Measurements from ENCODE around the gene LRRC32. TPM values are rescaled to one million over a fixed set of nuclear protein-coding genes. Genes with fewer than 3 reads are reported as not detected.
A peak's percentile ranks its signal among the peaks of the same experiment; 100 is the strongest.

LRRC32 gene, protein sequence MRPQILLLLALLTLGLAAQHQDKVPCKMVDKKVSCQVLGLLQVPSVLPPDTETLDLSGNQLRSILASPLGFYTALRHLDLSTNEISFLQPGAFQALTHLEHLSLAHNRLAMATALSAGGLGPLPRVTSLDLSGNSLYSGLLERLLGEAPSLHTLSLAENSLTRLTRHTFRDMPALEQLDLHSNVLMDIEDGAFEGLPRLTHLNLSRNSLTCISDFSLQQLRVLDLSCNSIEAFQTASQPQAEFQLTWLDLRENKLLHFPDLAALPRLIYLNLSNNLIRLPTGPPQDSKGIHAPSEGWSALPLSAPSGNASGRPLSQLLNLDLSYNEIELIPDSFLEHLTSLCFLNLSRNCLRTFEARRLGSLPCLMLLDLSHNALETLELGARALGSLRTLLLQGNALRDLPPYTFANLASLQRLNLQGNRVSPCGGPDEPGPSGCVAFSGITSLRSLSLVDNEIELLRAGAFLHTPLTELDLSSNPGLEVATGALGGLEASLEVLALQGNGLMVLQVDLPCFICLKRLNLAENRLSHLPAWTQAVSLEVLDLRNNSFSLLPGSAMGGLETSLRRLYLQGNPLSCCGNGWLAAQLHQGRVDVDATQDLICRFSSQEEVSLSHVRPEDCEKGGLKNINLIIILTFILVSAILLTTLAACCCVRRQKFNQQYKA
- not detected for polyA plus RNA-seq (2012; ENCODE audit: insufficient read depth, insufficient read length)

DNA sequence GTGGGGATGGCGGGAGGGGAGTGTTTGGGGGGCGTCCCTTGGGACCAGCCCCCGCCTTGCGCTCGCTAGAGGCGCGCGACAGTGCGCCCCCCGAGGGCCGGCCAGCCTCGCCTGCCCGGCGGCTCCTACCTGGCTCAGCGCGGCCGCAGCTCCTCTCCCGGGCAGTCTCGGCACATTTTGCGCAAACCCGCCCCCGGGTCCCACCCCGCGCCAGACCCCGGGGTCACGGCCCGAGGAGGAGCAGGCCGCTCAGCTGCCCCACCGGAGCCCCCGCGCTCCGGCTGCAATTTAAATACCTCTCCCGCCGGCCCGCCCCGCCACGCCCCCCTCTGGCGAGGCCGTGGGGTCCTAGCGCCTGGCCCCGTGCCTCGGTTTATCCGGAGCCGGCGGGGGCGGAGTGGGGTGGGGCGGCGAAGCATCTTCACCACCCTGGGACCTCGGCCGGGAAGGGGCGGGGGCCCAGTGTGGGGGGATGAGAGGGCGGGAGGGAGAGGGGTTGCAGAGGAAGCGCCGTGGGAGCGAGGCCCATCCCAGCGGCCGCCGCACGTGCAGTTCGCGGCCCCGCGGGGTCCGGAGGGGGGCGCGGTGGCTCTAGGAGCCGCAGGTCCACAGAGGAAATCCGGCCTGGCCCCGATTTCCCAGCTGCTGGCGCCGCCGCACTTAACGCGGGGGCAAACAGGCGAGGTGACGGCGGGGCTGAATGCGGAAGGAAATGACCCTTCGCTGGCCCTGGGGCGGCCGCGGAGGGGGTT lies at the start of gene LRRC32:
LRRC32 (minus strand) TSS at position 263 of the 752 bp plus-strand sequence. CDS start 4,793 bp downstream, outside the sequence.
- DNase-seq (ENCODE audit: low read depth, low spot score), result no peak
- peak within 1 kb of the TSS; percentile 5; the same call in 1 of the 2 replicates for H3K4me3 ChIP-seq (ENCODE audit: low read length)

DNA sequence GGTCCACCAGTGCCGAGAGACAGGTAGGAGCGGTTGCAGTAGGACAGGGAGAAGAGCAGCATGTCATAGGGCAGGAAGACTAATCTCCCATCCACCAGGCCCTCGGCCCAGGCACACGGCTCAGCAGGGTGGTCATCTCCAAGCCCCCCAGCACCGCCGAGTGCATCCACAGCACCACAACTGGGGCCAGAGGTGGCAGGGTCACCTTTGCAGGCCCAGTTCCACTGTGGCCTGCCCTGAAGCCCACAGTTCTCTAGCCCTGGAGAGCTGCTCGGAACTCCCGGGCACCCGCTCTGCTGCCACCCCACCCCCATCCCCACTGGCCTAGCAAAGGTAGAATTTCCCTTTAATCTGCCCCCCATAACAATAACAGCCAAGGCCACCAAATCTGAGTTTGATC lies 49.1 kb upstream of the LRRC32 start:
- DNase-seq (ENCODE audit: low read depth, low spot score), result no peak
- H3K4me3 ChIP-seq (ENCODE audit: low read length), result no peak overlapping the region

DNA sequence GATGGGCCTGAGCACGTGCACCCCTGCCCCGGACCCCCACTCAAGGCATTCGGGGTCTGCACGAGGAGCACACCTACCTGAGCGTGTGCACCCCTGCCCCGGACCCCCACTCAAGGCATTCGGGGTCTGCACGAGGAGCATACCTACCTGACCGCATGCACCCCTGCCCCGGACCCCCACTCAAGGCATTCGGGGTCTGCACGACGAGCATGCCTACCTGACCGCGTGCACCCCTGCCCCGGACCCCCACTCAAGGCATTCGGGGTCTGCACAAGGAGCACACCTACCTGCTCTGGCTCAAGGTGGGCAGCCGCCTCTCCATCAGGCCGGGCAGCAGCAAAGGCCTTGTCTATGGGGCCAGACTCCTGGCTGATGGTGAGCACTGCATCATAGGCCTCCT lies 48.7 kb upstream of the LRRC32 start:
- DNase-seq (ENCODE audit: low read depth, low spot score), result no peak
- H3K4me3 ChIP-seq (ENCODE audit: low read length), result no peak overlapping the region

DNA sequence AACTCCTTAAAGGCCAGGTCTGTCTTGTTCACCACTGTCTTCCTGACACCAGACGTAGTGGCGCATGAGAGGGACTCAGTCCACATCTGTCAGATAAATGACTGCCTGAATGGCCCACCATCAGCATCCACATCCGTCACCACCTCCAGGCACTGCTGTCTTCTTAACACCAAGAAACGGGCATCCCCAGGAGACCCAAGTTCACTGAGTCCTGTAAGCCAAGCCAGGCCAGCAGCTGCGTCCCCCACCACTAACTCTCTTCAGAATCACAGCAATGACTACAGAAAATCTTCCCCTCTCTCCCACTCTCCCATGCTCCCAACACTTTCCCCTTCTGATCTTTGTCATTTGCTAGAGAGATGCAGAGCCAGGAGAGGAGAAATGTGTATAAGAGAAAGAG lies 47.3 kb upstream of the LRRC32 start:
- H3K4me3 ChIP-seq (ENCODE audit: low read length), result no peak overlapping the region
- no peak for DNase-seq (ENCODE audit: low read depth, low spot score)

DNA sequence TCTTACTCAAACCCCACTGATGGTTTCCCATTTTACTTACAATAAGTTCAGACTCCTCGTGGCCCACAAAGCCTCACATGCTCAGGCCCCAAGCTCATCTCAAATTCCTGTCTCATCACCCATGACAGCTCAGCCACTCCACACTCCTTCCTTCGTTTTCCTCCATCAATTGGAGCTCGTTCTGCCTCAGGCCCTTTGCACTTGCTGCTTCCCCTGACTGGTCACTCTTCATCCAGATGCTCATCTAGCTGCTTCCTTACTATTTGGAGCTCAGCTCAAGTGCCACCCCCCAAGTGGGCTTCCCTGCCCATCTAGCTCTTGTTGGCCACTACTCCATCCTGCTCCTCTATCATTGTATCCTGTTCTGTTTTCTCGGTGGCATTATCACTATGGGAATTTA lies 46.8 kb upstream of the LRRC32 start:
- H3K4me3 ChIP-seq (ENCODE audit: low read length), result no peak overlapping the region
- no peak for DNase-seq (ENCODE audit: low read depth, low spot score)

DNA sequence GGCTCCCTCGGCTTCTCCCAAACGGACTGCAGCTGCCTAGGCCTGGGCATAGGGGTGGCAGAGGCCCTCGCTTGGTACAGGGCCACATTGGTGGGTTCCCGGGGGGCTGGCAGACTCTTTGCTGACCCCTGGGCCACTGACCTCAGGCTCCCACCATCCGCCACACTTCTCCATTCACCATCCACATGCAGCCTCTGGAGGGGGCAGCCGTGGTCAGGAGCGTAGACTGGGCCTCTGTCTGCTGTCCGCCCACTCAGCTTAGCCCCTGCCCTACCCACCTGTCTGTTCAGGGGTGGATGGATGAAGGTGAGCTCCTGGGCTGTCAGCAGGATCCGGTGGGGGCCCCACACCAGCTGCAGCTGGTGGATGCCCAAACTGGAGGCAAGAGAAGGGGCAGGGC lies 45.7 kb upstream of the LRRC32 start:
- DNase-seq (ENCODE audit: low read depth, low spot score), result no peak
- no peak overlapping the region for H3K4me3 ChIP-seq (ENCODE audit: low read length)

DNA sequence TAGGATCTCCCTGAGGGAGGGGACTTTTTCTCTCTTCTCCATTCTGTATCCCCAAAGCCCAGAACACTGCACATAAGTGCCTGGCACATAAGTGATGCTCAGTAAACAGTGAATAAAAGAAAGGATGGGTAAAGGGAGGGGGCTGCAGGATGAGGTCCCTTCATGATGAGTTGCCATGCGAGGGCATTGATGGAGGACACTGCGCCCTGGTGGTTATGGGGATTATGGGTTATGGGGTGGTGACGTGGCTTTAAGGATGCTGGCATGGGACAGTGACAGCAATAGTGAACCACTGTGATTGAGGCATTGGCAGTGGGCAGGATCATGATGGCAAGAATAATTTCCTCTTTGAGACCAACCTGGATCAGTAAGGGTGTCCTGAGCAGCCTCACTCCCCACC lies 43.9 kb upstream of the LRRC32 start:
- no peak overlapping the region for H3K4me3 ChIP-seq (ENCODE audit: low read length)
- no peak for DNase-seq (ENCODE audit: low read depth, low spot score)

DNA sequence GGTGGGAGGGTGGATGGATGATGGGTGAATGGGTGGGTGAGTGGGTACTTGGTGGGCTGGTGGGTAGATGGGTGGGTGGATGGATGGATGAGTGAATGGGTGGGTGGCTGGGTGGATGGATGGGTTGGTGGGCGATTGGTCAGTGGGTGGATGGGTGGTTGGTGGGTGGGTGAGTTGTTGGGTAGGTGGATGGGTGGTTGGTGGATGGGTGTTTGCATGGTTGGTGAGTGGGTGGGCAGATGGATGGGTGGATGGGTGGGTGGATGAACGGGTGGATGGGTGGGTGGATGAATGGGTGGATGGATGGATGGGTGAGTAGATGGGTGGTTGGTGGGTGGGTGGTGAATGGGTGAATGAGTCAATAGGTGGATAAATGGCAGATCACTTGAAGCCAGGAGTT lies 43.0 kb upstream of the LRRC32 start:
- no peak overlapping the region for H3K4me3 ChIP-seq (ENCODE audit: low read length)
- DNase-seq (ENCODE audit: low read depth, low spot score), result no peak

DNA sequence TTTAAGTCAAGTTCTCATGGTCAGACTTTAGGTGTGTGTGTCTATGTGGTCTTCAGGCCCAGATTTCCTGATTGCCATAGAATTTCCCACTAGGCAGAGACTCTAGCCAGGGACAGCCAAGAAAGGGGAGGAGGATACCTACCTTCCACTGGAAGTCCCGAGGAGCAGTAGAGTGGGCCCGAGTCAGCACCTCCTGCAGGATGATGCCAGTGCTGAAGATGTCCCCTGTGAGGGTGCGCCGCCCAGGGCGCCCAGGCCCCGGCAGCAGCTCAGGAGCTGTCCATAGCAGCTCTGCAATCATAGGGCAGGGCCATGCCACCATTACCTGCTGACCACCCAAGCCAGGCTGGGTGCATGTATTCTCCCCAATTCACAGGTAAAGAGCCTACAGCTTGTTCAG lies 41.6 kb upstream of the LRRC32 start:
- DNase-seq (ENCODE audit: low read depth, low spot score), result no peak
- H3K4me3 ChIP-seq (ENCODE audit: low read length), result no peak overlapping the region

DNA sequence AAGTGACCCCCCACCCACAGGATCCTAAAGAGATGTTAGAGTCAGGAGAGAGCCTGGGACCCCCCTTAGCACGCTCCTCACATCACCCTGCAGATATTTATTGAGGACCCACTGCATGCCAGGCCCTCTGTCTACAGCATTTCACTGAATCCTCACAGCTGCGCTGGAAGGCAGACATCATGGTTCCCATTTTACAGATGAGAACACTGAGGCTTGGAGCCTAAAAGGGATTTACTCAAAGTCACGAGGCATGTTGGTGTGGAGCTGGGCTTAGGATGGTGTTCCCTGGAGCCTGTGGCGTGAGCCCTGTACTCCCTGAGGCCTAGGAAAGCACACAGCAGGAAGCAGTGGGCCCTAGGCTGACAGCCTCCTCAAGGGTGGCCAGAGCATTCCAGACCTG lies 39.2 kb upstream of the LRRC32 start:
- H3K4me3 ChIP-seq (ENCODE audit: low read length), result no peak overlapping the region
- no peak for DNase-seq (ENCODE audit: low read depth, low spot score)

DNA sequence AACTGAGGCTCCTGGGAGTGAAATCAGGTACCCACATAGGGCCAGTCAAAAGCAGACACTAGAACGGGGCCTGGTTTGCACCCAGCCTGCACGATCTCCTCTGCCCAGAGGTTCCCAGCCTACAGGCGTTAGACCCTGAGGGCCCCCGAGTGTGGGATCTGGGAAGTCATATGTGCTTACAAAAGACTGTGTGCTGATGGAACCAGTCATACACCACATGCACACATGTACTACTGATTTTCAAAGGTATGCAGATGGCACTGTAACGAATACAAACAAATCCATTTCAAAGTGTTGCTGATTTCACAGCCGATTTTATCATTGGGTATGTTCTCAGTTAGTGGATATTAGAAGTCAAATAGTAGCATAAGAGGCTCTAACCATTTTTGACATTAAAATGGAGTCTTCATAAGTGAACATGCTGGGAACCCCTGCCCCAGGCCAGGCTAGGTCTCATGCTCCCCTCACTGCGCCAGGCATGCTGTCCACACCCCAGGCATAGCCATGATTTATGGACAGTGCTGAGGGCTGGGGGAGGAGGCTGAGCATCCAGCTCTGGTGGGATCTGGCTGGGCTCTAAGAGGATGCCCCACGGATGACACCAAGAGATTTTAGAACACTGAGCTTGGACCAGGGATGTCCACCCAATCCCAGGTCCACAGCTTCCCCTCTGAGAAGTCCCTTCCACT lies 38.6 kb upstream of the LRRC32 start:
- DNase-seq (ENCODE audit: low read depth, low spot score), result no peak
- no peak overlapping the region for H3K4me3 ChIP-seq (ENCODE audit: low read length)

DNA sequence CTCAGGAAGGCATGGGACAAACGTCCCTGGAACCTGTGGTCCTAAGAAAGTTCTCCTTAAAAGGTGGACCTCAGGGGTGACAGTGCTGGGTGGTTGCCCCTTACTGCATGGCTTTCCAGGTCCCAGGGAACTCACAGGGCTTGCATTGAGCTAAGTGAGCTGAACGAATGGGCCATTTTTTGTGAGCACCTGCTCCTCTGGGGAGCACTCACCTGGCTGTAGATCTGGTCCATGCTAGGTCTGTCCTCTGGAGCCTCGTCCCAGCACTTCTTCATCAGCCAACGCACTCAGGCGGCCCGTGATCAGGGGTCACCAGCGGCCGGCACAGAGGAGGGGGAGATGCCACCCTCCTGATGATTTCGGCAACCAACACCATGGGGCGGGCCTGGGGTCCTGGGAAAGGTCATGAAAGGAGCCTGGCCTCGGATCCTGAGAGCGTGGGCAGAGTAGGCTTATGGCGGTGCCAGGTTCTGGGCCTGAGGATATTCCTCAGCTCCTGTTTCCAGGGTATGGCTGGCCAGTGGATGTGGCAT lies 36.8 kb upstream of the LRRC32 start:
- DNase-seq (ENCODE audit: low read depth, low spot score), result no peak
- H3K4me3 ChIP-seq (ENCODE audit: low read length), result no peak overlapping the region

DNA sequence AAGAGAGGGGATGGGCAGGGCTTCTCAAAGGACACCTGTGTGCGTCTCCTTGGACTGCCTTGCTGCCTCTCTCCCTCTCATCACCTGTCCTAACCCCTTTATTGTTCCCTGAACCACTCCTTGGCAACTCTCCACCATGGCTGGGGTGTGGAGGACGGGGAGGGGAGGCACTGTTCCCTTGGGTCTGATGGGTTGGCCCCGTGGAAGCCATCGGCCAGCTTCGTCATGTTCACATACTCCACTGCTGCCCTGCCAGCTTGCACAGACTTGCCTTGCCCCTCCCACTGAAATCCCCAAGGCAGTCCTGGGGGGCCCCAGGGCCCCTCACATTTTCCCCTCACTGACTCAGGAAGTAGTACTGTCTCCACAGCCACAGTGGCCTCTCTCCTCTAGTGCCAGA lies 36.1 kb upstream of the LRRC32 start:
- no peak overlapping the region for H3K4me3 ChIP-seq (ENCODE audit: low read length)
- DNase-seq (ENCODE audit: low read depth, low spot score), result no peak

DNA sequence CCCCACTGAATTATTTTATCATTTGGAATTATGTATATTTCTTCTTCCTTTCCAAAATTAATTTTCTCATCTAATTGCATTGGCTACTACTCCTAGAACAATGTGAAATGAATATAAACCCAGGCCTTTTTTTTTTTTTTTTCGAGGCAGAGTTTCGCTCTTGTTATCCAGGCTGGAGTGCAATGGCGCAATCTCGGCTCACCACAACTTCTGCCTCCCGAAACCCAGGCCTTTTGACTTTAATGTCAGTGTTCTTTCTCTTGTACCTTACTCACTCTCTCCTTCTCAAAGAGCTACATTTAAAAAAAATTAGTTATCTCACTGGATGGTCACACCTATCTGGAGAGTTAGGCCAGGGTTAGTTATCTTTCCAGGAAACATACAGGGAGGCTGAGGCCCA lies 35.3 kb upstream of the LRRC32 start:
- H3K4me3 ChIP-seq (ENCODE audit: low read length), result no peak overlapping the region
- DNase-seq (ENCODE audit: low read depth, low spot score), result no peak

DNA sequence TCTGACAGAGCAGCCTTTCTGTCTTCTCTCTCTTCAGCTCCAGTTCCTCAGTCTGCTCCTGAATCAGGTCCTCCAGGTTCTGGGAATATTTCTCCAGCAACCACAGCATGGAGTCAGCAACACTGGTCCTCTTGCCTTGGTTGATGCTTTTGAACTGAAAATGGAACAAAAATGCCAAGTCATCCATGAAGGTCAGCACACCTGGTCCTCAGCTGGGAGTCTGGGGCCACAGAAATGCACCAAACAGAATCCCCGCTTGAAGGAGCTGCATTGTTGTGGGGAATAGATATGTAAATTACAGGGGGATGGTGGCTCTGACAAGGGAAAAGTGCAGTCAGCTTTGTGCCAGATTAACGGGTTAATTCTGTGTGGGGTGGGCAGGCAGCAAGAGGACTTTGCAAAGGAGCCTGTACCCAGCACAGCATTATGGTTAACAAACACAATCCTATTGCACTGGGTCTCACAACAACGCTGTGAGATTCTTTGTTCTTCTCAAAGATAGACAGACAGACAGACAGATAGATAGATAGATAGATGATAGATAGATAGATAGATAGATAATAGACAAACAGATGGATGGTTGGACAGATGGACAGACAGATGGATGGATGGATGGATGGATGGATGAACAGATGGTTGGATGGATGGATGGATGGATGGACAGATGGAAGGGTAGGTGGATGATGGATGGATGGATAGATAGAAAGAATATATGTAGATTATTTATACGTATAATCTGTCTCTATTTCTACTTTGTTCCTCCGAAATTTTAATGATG lies 33.8 kb upstream of the LRRC32 start:
- no peak for DNase-seq (ENCODE audit: low read depth, low spot score)
- H3K4me3 ChIP-seq (ENCODE audit: low read length), result no peak overlapping the region

DNA sequence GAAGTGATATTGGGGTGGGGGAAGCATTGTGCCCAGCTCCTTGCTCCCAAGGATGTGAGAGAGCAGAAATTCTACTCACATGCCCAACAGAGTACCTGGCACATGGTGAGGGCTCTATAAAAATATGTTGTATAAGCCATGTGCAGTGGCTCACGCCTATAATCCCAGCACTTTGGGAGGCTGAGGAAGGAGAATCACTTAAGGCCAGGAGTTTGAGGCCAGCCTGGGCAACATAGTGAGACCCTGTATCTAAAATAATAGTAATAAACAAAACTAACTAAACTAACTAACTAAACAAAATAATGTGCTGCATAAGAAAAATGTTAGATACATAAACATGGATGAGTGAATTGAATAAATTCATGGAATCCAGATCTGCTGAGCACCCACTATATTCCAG lies 33.2 kb upstream of the LRRC32 start:
- DNase-seq (ENCODE audit: low read depth, low spot score), result no peak
- no peak overlapping the region for H3K4me3 ChIP-seq (ENCODE audit: low read length)

DNA sequence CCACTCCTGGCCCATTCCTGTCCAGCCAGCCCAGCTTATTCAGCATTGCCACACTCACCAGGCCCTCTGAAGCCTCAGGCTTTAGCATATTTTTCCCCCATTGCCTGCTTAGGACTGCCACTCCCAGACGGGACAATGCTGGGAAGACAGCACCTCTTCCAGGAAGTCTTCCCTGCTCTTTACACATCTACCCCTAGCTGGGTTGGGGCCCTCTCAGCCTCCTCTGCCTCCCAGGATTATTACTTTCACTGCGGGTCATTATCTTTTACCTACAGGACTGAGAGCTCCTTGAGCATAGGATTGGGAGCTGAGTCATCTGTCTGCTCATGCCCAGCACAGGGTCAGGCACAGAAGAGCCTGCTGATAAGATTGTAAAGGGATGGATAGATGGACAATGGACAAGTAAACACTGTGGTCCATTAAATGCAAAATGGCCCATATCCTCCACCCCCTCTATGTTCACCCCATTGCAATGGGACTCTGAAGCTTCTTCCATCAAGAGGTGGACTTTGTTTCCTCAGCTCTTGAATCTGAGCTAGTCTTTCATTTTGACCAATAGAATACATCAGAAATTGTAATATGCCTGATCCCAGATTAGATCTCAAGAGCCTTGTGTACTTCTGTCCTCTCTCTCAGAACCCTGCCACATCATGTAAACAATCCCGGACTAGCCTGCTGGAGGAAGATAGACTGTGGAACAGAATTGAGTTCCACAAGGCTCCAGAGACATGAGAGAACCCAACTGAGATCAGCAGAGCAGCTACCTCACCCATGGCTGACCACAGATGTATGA lies 32.0 kb upstream of the LRRC32 start:
- no peak for DNase-seq (ENCODE audit: low read depth, low spot score)
- no peak overlapping the region for H3K4me3 ChIP-seq (ENCODE audit: low read length)
